Measurements from ENCODE around the gene GRIK1. TPM values are rescaled to one million over a fixed set of nuclear protein-coding genes. Genes with fewer than 3 reads are reported as not detected.

GRIK1 gene
- total RNA-seq, 1 donor from 2014 or later = 3.2 TPM

- Histone ChIP-seq H3K27me3 (no peaks in the 10 kb centered on the region), H3K9me3 (no peaks in the 10 kb centered on the region), H3K27ac (no peak overlapping the region), H3K4me1 (no peaks in the 10 kb centered on the region), H3K4me3 (no peak overlapping the region), H3K36me3 (no peaks in the 10 kb centered on the region)
- intact Hi-C loops (cut with DNase I) = no loop called here
- no peak for TF ChIP-seq CTCF (IDR thresholded peaks at IDR 0.05)
- TF ChIP-seq POLR2A (IDR thresholded peaks at IDR 0.05) = no peak
- no peak for TF ChIP-seq POLR2AphosphoS5 (IDR thresholded peaks at IDR 0.05; ENCODE audit: insufficient read depth in 1 of 2, low read depth in 1 of 2)
- DNase-seq (ENCODE audit: extremely low spot score in 2 of 2) = no peak
Measured at GRCh38 chr21:29682800-29683199, 257.0 kb downstream of the GRIK1 start.

DNA sequence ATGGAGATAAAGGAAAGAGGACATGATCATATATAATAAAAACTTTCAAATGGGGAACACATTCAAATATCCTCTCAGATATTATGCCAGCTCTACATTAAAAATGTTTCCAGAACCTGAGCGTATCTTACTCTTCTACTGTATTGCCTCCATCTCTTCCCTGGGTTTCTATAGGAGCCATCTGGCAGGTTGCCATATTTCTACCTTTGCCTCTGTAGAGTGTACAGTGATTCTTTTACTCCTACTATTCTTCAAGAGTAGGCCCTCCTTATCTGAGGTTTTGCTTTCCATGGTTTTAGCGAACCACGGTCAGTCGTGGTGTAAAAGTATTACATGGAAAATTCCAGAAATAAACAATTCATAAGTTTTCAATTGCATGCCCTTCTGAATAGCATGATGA lies 259.5 kb downstream of the GRIK1 start:
- DNase-seq (ENCODE audit: extremely low spot score in 2 of 2) = no peak
- no peak for TF ChIP-seq CTCF (IDR thresholded peaks at IDR 0.05)
- no peak overlapping the region for H3K4me3 ChIP-seq
- H3K27ac ChIP-seq = no peak overlapping the region
- H3K36me3 ChIP-seq = no peaks in the 10 kb centered on the region
- no peaks in the 10 kb centered on the region for H3K4me1 ChIP-seq
- intact Hi-C loops (cut with DNase I) = no loop called here
- H3K27me3 ChIP-seq = no peaks in the 10 kb centered on the region
- no peaks in the 10 kb centered on the region for H3K9me3 ChIP-seq

DNA sequence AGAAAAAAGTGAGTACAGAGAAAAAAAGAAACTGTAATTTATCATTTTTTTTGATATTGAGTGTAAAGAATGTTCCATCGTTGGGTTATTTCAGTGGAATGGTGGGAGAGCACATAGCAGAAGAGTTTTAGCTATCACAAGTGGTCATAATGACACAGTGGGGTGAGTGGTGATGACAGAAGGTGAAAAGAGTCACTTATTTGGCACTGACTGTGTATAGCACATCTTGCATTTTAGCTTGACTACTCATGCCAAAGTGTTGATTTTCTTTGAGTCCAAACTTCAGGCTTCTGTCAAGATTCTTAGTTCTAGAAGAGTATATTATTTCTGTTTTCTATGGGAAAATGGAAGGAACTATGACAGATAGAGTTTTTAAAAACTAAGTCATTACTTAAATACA lies 261.2 kb downstream of the GRIK1 start:
- Histone ChIP-seq H3K27me3 (no peaks in the 10 kb centered on the region), H3K4me1 (no peaks in the 10 kb centered on the region), H3K36me3 (no peaks in the 10 kb centered on the region), H3K4me3 (no peak overlapping the region), H3K9me3 (no peaks in the 10 kb centered on the region), H3K27ac (no peak overlapping the region)
- TF ChIP-seq CTCF (IDR thresholded peaks at IDR 0.05) = no peak
- no peak for TF ChIP-seq POLR2AphosphoS5 (IDR thresholded peaks at IDR 0.05; ENCODE audit: insufficient read depth in 1 of 2, low read depth in 1 of 2)
- TF ChIP-seq POLR2A (IDR thresholded peaks at IDR 0.05) = no peak
- intact Hi-C loops (cut with DNase I) = no loop called here
- no peak for DNase-seq (ENCODE audit: extremely low spot score in 2 of 2)

- TF ChIP-seq POLR2A (IDR thresholded peaks at IDR 0.05) = no peak
- no peak for TF ChIP-seq CTCF (IDR thresholded peaks at IDR 0.05)
- no peak for TF ChIP-seq POLR2AphosphoS5 (IDR thresholded peaks at IDR 0.05; ENCODE audit: insufficient read depth in 1 of 2, low read depth in 1 of 2)
- H3K36me3 ChIP-seq = no peaks in the 10 kb centered on the region
- H3K9me3 ChIP-seq = no peaks in the 10 kb centered on the region
- H3K27me3 ChIP-seq = no peaks in the 10 kb centered on the region
- intact Hi-C loops (cut with DNase I) = no loop called here
- no peaks in the 10 kb centered on the region for H3K4me1 ChIP-seq
- DNase-seq (ENCODE audit: extremely low spot score in 2 of 2) = no peak
- no peak overlapping the region for H3K27ac ChIP-seq
- H3K4me3 ChIP-seq = no peak overlapping the region
Measured at GRCh38 chr21:29677326-29677725, 262.5 kb downstream of the GRIK1 start.

DNA sequence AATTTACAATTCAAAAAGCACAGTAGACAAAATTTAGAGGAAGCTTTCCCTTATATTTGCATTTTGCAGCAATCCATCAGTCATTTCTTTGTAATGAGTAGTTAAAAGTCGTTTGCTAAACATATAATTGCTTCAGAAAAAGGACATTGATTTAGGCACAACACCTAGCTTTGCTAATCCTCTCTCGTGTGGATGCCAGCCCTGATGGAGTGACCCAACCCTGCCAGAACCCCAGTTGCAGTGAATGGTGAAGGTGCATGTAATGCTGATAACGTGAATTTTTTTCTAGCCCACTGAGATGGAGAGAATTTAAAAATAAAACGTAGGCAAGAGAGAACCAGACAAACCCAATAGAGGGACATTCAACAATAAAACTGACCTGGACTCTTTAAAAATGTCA lies 263.4 kb downstream of the GRIK1 start:
- no peaks in the 10 kb centered on the region for H3K36me3 ChIP-seq
- H3K27ac ChIP-seq = no peak overlapping the region
- H3K27me3 ChIP-seq = no peaks in the 10 kb centered on the region
- TF ChIP-seq CTCF (IDR thresholded peaks at IDR 0.05) (no peak), POLR2A (IDR thresholded peaks at IDR 0.05) (no peak), POLR2AphosphoS5 (IDR thresholded peaks at IDR 0.05; ENCODE audit: insufficient read depth in 1 of 2, low read depth in 1 of 2) (no peak)
- no peak overlapping the region for H3K4me3 ChIP-seq
- intact Hi-C loops (cut with DNase I) = no loop called here
- no peaks in the 10 kb centered on the region for H3K9me3 ChIP-seq
- H3K4me1 ChIP-seq = no peaks in the 10 kb centered on the region
- DNase-seq (ENCODE audit: extremely low spot score in 2 of 2) = no peak

Measured in vagina (tissue), 2 donors.